ENCODE results near the gene ATP13A4.
"Not testable (repeated sequence)": the region's sequence is repeated elsewhere in the genome, so short reads cannot be mapped to it uniquely, and the experiment has no call there.

The ATP13A4 gene

DNA sequence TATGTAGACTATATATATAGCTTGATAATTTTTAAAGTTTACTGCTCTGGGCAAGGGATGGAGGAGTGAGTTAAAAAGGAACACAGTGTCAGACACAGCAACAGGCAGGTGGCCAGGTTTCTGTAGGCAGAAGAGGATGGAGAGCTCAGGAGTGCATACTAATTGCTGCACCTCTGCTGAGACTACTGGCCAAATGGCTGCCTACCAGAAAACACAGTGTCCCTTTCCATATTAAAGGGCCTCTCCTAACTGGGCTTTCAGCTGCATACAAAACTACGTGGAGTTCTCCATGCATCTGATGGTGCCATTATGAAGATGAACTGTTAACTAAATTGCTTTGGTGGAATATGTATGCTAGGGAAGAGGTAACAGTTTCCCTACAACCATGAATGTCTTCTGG, 1.8 kb downstream of the ATP13A4 start:
- DNase-seq (ENCODE audit: low spot score in 2 of 2) (no peak), ATAC-seq (replicated peaks; ENCODE audit: extremely low read depth, poor library complexity, severe bottlenecking) (no peak)
- no peaks in the 10 kb centered on the region for H3K27me3 Mint-ChIP-seq
- H3K36me3 Mint-ChIP-seq (ENCODE audit: insufficient read depth): no peaks in the 10 kb centered on the region
- no peak overlapping the region for H3K4me3 Mint-ChIP-seq
- H3K9me3 Mint-ChIP-seq: no peaks in the 10 kb centered on the region
- no peaks in the 10 kb centered on the region for H3K4me1 Mint-ChIP-seq
- H3K27ac Mint-ChIP-seq (ENCODE audit: low read depth): no peak overlapping the region

DNA sequence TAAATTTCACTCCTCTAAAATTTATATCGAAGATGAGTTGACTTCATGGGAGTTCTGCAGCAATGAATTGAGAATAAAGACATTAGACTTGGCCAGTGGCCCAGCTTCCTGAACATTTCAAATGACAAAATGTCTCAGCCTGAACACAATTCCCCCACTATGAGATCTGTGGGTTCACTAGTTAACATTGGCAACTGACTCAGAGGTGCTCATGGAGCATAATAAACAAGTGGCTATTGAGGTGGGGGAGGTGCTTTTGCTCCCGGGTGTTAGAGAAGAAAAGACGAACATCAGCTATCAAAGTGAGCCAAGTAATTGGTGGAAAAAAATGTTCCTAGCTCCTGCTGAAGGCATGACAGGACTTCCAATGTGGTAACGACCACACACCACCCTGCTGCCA, 6.3 kb downstream of the ATP13A4 start:
- no peaks in the 10 kb centered on the region for H3K27me3 Mint-ChIP-seq
- H3K9me3 Mint-ChIP-seq: peaks cover 4% of the 10 kb centered on the region
- no peaks in the 10 kb centered on the region for H3K36me3 Mint-ChIP-seq (ENCODE audit: insufficient read depth)
- H3K4me3 Mint-ChIP-seq: no peak overlapping the region
- ATAC-seq (replicated peaks; ENCODE audit: extremely low read depth, poor library complexity, severe bottlenecking): no peak
- H3K4me1 Mint-ChIP-seq: no peaks in the 10 kb centered on the region
- DNase-seq (ENCODE audit: low spot score in 2 of 2): no peak
- no peak overlapping the region for H3K27ac Mint-ChIP-seq (ENCODE audit: low read depth)

DNA sequence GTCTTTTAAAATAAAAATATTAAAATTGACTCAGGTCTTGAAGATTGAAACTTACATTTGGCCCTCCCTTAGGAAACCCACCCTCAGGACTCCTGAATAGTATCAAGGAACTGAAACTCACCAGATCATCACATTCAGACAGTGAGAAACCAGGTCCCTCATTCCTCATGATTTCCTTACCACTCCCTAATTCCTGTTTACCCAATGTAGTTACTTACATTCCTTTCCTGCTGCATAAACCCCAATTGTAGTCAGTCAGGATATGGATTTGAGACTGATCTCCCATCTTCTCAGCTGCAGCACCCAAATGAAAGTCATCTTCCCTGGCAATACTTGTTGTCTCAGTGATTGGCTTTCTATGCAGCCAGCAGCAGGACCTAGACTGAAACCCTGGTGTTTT, 8.6 kb downstream of the ATP13A4 start:
- ATAC-seq (replicated peaks; ENCODE audit: extremely low read depth, poor library complexity, severe bottlenecking) (no peak), DNase-seq (ENCODE audit: low spot score in 2 of 2) (no peak)
- Mint-ChIP-seq H3K9me3 (peaks cover 4% of the 10 kb centered on the region), H3K27me3 (no peaks in the 10 kb centered on the region), H3K27ac (ENCODE audit: low read depth) (no peak overlapping the region), H3K36me3 (ENCODE audit: insufficient read depth) (peaks cover 2% of the 10 kb centered on the region), H3K4me3 (no peak overlapping the region), H3K4me1 (no peaks in the 10 kb centered on the region)

DNA sequence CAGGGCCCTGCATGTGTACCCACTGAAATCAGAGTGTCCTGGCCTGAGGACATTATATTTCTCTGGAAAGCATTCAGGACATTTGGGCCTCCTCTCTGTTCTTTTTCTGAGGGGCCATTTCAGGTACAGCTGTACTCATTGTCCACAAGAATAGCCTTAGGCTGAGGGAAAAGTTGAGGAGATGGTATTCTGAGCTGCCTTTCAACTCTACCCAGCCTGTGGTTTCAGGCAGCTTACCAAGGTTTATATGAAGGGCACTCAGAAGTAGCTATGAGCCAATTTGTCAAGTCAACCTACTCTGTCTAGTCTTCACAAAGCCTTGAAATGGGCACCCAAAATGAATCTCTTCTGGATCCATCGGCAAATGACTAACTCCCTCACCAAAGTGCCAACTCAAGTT, 9.4 kb downstream of the ATP13A4 start:
- DNase-seq (ENCODE audit: low spot score in 2 of 2): no peak
- no peak overlapping the region for H3K27ac Mint-ChIP-seq (ENCODE audit: low read depth)
- peaks cover 2% of the 10 kb centered on the region for H3K36me3 Mint-ChIP-seq (ENCODE audit: insufficient read depth)
- no peak for ATAC-seq (replicated peaks; ENCODE audit: extremely low read depth, poor library complexity, severe bottlenecking)
- no peaks in the 10 kb centered on the region for H3K27me3 Mint-ChIP-seq
- H3K9me3 Mint-ChIP-seq: peaks cover 4% of the 10 kb centered on the region
- H3K4me1 Mint-ChIP-seq: no peaks in the 10 kb centered on the region
- no peak overlapping the region for H3K4me3 Mint-ChIP-seq

DNA sequence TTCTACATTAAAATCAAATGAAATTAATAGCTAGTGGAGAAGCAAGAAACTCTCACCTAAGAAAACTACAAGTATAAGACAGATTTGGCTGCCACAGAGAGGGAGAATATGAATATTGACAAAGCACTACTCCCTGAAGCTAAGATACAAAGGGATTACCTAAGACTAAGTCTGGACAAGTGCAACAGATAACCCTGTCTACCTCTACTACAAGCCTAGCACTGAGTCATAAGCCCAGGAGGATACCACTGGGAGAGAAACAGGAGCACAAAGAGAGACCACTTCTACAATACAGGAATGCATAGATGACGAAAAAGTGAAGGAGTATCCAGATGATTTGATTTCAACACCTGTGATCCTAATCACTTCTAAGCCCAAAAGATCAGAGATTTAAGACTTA, 10.4 kb downstream of the ATP13A4 start:
- H3K36me3 Mint-ChIP-seq (ENCODE audit: insufficient read depth): peaks cover 2% of the 10 kb centered on the region
- no peak overlapping the region for H3K4me3 Mint-ChIP-seq
- peaks cover 4% of the 10 kb centered on the region for H3K9me3 Mint-ChIP-seq
- DNase-seq (ENCODE audit: low spot score in 2 of 2): no peak
- no peaks in the 10 kb centered on the region for H3K27me3 Mint-ChIP-seq
- H3K4me1 Mint-ChIP-seq: no peaks in the 10 kb centered on the region
- ATAC-seq (replicated peaks; ENCODE audit: extremely low read depth, poor library complexity, severe bottlenecking): no peak
- no peak overlapping the region for H3K27ac Mint-ChIP-seq (ENCODE audit: low read depth)

DNA sequence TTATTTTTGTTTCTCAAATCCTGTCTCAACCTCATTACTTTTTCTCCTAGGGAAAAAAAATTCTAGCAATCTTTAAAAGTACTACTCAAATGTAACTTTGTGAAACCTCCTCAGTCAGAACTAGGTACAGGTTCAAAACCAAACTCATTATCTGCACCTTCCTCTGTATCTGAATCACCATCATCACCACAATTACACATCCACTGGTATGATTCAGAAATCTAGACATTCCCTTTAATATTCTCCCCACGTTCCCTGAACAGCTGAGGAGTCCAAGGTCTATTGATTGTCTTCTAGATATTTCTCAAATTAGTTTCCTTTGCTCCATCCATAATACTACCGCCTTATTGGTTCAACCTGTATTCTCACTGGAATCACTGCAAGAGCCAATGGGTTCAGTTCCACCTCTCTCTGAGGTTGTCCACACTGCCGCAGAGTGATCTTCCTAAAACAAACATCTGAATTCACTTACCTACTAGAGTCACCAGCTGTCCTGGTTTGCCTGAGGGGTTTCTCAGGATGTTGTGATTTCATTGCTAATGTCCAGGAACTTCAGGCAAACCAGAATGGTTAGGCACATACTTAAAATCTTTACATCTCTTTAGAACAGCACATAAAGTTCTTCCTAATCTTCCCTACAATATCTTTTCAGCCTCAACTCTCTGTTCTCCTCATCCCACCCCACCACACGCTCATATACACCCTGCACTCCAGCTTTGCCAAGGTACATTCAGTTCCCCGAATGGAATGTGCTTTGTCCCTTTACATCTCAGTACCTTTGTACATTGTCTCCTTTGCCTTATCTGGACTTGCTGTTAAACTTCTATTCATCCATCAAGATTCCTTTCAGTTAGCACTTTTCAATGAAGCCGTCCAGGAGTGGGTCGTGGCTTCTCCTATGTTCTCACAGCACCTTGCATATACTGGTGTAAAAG, 24.2 kb downstream of the ATP13A4 start:
- H3K27me3 Mint-ChIP-seq: peaks cover 15% of the 10 kb centered on the region

DNA sequence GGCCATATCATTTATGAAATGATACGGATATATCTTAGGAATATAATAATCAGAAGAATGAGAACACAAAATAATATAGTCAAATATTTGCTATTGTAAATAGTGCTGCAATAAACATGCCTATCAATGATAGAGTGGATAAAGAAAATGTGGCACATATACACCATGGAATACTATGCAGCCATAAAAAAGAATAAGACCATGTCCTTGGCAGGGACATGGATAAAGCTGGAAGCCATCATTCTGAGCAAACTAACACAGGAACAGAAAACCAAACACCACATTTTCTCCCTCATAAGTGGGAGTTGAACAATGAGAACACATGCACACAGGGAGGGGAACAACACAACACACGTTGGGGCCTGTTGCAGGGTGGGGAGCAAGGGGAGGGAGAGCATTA, 28.6 kb downstream of the ATP13A4 start:
- H3K36me3 Mint-ChIP-seq (ENCODE audit: insufficient read depth); H3K4me1 Mint-ChIP-seq; DNase-seq (ENCODE audit: low spot score in 2 of 2); H3K27ac Mint-ChIP-seq (ENCODE audit: low read depth); H3K9me3 Mint-ChIP-seq; H3K4me3 Mint-ChIP-seq; ATAC-seq (replicated peaks; ENCODE audit: extremely low read depth, poor library complexity, severe bottlenecking): not testable (repeated sequence)
- peaks cover 14% of the 10 kb centered on the region for H3K27me3 Mint-ChIP-seq

More for the DNA sequence above, 24.2 kb downstream of the ATP13A4 start:
- no peak overlapping the region for H3K27ac Mint-ChIP-seq (ENCODE audit: low read depth)
- ATAC-seq (replicated peaks; ENCODE audit: extremely low read depth, poor library complexity, severe bottlenecking) (no peak), DNase-seq (ENCODE audit: low spot score in 2 of 2) (no peak)
- H3K9me3 Mint-ChIP-seq: no peaks in the 10 kb centered on the region
- H3K36me3 Mint-ChIP-seq (ENCODE audit: insufficient read depth): no peaks in the 10 kb centered on the region
- H3K4me3 Mint-ChIP-seq: no peak overlapping the region
- H3K4me1 Mint-ChIP-seq: no peaks in the 10 kb centered on the region

DNA sequence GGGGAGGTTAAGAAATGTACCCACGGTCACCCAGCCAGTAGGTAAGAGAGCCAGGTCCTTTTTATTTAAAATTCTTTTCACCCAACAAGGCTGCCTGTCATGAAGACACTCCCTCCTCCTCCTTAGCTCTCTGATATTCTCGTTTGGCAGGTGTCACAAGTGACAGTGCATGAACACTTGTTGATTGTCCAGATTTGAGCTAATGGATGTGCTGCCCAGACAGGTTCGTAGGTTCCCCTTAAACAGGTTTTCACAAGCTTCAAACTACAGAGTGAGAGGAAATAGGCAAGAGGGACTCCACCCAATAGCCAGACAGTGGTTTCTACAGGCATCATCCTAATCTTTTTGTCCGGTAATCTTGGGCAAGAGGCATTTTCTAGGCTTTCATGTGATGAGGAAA, 32.2 kb downstream of the ATP13A4 start:
- Mint-ChIP-seq H3K4me3 (no peak overlapping the region), H3K9me3 (no peaks in the 10 kb centered on the region), H3K36me3 (ENCODE audit: insufficient read depth) (no peaks in the 10 kb centered on the region), H3K4me1 (no peaks in the 10 kb centered on the region), H3K27me3 (no peaks in the 10 kb centered on the region), H3K27ac (ENCODE audit: low read depth) (no peak overlapping the region)
- DNase-seq (ENCODE audit: low spot score in 2 of 2) (no peak), ATAC-seq (replicated peaks; ENCODE audit: extremely low read depth, poor library complexity, severe bottlenecking) (no peak)

DNA sequence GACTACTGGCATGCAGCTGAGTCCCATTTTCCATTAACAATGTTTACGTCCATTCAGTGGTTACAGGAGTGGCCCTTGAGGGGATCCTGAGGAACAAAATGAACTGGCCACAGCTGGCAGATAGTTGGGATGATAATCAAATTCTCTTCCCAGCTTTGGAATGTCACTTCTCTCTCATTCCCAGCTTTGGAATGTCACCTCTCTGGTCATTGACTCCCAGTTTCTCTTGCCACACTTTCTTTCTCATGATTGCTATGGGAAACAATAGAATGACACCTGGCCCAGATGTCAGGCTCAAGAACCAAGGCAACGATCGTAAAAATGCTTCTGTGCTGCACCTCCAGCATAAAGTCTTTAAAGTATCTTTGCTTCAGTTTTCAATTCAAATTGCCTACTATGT, 34.0 kb downstream of the ATP13A4 start:
- DNase-seq (ENCODE audit: low spot score in 2 of 2) (no peak), ATAC-seq (replicated peaks; ENCODE audit: extremely low read depth, poor library complexity, severe bottlenecking) (no peak)
- Mint-ChIP-seq H3K4me3 (no peak overlapping the region), H3K27ac (ENCODE audit: low read depth) (no peak overlapping the region), H3K27me3 (no peaks in the 10 kb centered on the region), H3K4me1 (no peaks in the 10 kb centered on the region), H3K36me3 (ENCODE audit: insufficient read depth) (no peaks in the 10 kb centered on the region), H3K9me3 (no peaks in the 10 kb centered on the region)

DNA sequence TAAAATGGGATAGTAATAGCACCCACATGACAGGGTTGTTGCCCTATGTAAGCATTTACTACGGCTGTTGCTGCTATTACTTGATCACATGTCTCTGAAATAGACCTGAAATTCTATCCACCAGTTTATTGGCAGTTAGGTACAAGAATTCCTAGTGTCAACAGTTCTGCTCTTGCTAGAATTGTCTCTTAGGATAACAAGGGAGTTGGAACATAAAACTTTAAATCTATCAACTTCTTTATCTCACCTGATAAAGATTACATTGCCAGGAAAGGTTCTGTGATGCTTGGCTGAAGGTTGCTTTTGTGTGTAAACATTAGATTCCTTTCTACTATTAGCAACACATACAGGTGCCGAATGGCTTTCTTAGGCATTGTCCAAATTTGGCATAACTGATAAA, 38.7 kb downstream of the ATP13A4 start:
- H3K27me3 Mint-ChIP-seq: no peaks in the 10 kb centered on the region
- no peaks in the 10 kb centered on the region for H3K4me1 Mint-ChIP-seq
- H3K27ac Mint-ChIP-seq (ENCODE audit: low read depth): no peak overlapping the region
- ATAC-seq (replicated peaks; ENCODE audit: extremely low read depth, poor library complexity, severe bottlenecking) (no peak), DNase-seq (ENCODE audit: low spot score in 2 of 2) (no peak)
- no peaks in the 10 kb centered on the region for H3K36me3 Mint-ChIP-seq (ENCODE audit: insufficient read depth)
- H3K4me3 Mint-ChIP-seq: no peak overlapping the region
- H3K9me3 Mint-ChIP-seq: no peaks in the 10 kb centered on the region

DNA sequence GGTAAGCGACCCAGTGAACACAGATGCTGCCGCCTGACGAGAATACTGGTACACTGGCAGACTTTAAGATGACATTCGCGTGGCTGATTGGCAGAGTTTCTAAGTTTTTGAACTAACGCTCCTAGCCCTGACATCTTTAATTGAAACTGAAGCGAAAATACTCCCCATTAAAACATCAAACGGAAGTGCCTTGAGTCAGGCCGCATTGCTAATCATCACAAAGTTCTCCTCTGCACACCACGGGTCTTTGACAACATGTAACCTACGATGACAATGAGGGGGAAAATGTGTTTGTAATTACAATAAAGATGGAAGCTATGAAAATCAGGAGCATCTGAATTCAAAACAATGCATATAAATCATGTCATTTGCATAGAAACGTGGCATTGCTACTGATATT, 44.5 kb downstream of the ATP13A4 start:
- no peak for DNase-seq (ENCODE audit: low spot score in 2 of 2)
- Mint-ChIP-seq H3K4me1 (no peaks in the 10 kb centered on the region), H3K27me3 (no peaks in the 10 kb centered on the region), H3K27ac (ENCODE audit: low read depth) (no peak overlapping the region), H3K36me3 (ENCODE audit: insufficient read depth) (no peaks in the 10 kb centered on the region), H3K9me3 (no peaks in the 10 kb centered on the region), H3K4me3 (no peak overlapping the region)
- no peak for ATAC-seq (replicated peaks; ENCODE audit: extremely low read depth, poor library complexity, severe bottlenecking)

DNA sequence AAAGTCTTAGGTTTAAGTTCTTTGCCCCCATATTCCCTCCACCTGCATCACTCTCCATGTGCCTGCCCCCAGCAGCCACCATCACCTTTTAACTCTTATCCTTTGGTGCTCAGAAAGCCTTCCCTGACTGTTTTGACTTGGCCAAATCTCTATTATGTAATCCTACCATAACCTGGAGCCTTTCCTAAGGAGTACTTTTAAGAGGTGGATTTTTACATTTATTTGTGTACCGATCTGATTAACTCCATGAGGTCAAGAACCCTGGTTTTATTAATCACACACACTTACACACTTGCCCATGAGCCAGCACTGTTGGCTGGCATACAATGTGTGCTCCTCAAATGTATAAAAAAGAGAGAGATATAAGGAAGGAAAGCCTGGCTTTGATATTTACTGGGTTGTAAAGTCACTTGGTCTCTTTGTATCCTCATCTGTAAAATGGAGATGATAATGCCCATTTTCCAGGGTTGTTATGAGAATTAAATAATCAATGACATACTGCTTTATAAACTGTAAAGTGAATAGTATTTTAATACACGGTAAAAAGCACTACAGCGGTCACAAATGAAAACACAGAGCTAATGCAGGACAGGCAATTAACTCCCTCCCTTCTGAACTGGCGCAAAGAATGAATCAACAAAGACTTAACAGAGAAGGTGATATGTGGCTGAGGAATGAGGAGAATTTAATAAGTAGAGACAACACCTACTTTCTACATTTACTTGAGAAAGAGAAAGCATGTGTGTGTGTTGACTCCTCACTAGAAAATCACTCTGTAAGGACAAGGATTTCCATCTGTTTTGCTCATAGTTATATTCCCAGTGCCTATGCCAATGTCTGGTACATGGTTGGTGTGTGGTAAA, 45.4 kb downstream of the ATP13A4 start:
- H3K4me3 Mint-ChIP-seq: no peak overlapping the region

DNA sequence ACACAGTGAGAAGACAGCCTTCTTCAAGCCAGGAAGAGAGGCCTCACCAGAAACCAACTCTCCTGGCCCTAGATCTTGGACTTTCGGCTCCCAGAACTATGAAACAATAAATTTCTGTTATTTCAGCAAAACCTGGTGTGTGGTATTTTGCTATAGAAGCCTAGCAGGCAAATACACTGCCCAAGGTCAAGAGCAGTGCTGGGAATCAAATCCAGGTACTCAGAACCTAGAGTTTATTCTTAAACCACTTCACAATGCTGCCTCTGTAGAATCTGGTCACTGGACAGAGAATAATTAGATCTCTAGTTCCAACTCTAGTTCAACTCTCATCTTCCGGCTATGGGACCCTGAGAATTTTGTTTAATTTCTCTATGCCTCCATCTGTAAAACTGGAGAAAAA, 46.6 kb downstream of the ATP13A4 start:
- H3K4me3 Mint-ChIP-seq: no peak overlapping the region
- H3K9me3 Mint-ChIP-seq: no peaks in the 10 kb centered on the region

More for the DNA sequence above, 45.4 kb downstream of the ATP13A4 start:
- H3K27me3 Mint-ChIP-seq: no peaks in the 10 kb centered on the region
- no peaks in the 10 kb centered on the region for H3K4me1 Mint-ChIP-seq
- no peaks in the 10 kb centered on the region for H3K36me3 Mint-ChIP-seq (ENCODE audit: insufficient read depth)
- DNase-seq (ENCODE audit: low spot score in 2 of 2): no peak
- no peak for ATAC-seq (replicated peaks; ENCODE audit: extremely low read depth, poor library complexity, severe bottlenecking)
- no peaks in the 10 kb centered on the region for H3K9me3 Mint-ChIP-seq
- no peak overlapping the region for H3K27ac Mint-ChIP-seq (ENCODE audit: low read depth)

More for the DNA sequence above, 46.6 kb downstream of the ATP13A4 start:
- H3K27me3 Mint-ChIP-seq: no peaks in the 10 kb centered on the region
- ATAC-seq (replicated peaks; ENCODE audit: extremely low read depth, poor library complexity, severe bottlenecking) (no peak), DNase-seq (ENCODE audit: low spot score in 2 of 2) (no peak)
- H3K4me1 Mint-ChIP-seq: no peaks in the 10 kb centered on the region
- no peak overlapping the region for H3K27ac Mint-ChIP-seq (ENCODE audit: low read depth)
- H3K36me3 Mint-ChIP-seq (ENCODE audit: insufficient read depth): no peaks in the 10 kb centered on the region
